Activated T-helper 9 cell treated with anti-CD3 and anti-CD28 coated beads, Interleukin-2, amount 50 U/mL, for 16 hours (primary cell): ENCODE data around the gene B3GNT7.
"Not testable (repeated sequence)": the region's sequence is repeated elsewhere in the genome, so short reads cannot be mapped to it uniquely, and the experiment has no call there.

Experiments
- DNase-seq: peaks from one replicate; pipeline ENCODE4 v3.0.0-alpha.2; 2020; ENCODE audit warnings: low read depth

Gene B3GNT7, protein sequence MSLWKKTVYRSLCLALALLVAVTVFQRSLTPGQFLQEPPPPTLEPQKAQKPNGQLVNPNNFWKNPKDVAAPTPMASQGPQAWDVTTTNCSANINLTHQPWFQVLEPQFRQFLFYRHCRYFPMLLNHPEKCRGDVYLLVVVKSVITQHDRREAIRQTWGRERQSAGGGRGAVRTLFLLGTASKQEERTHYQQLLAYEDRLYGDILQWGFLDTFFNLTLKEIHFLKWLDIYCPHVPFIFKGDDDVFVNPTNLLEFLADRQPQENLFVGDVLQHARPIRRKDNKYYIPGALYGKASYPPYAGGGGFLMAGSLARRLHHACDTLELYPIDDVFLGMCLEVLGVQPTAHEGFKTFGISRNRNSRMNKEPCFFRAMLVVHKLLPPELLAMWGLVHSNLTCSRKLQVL

DNA sequence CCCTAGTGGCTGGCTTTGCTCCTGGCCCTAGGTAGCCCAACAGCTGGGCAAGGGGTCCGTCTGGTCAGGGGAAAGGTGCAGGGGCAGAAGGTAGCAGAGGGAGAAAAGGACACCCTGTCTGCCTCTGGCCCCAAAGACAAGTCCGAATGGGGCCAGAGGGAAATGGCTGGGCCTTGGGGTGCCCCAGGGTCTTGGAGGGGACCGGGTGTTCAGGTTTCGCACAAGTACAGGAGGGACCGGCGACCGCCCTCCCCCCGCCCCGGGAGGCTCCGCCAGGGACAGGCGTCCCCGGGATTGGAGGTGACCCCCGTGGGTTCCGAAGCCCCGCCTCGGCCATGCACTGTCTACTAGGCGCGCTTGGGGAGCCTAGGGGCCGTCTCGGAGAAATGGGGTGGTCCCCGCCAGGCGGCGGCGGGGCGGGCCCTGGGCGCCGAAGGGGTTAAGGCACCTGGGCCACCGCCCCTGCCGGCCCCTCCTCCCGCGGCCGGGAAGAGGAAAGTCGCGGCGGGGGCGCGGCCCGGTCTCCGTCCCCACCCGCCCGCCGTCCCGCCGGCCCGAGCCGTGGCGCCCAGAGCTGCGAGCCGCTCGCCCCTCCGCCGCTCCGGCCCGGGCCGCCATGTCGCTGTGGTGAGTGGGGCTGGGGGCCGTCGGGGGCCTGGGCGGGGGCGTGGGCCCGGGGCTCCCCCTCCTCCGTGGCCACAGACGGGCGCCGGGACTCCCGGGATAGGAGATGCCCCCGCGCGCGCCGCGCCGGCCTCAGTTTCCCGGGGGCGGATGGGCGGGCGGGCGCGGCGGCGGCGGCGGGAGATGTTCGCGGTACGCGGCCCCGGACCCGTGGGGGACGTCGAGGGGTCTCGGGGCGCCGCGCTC is at the start of gene B3GNT7:
B3GNT7 (plus strand) TSS at position 523 of the 870 bp plus-strand sequence; CDS start at position 617, 94 bp downstream.
- DNase-seq = no peak

DNA sequence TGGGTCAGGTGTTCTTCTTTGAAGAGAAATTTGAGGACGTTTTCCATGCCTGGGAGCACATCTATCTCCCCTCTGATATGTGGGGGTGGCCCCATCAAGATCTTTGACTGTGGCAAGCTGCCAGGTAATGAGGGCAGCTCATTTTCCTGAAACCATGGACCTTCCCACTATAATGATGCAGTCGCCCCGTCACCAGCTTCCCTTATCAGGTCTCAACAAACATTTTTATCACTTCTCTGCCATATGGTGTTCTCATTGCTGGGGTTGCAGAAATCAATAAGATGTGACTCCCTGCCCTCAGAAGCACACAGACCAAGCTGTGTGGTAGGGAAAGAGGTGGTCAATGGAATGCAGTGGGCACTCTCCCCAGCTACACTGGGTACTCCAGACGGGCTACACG is 48.4 kb upstream of the B3GNT7 start:
- DNase-seq = no peak

DNA sequence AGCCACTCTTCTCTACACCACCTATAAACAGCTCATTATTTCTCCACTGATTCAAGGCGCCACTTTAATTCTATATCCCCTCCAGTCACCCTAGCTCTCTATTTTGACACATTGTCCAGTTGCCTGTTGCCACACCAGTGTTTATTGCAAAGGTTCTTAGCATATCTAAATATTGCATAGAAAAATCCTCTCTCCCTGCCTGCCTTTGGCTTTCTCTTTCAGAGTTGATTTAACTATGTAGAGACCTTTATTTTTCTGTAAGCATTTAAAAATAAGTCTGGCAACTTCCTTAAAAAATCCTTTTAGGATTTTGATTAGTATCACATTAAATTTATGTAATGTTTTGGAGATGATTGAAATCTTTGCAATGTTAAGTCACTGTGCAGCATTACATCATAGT is 47.9 kb upstream of the B3GNT7 start:
- DNase-seq = no peak

DNA sequence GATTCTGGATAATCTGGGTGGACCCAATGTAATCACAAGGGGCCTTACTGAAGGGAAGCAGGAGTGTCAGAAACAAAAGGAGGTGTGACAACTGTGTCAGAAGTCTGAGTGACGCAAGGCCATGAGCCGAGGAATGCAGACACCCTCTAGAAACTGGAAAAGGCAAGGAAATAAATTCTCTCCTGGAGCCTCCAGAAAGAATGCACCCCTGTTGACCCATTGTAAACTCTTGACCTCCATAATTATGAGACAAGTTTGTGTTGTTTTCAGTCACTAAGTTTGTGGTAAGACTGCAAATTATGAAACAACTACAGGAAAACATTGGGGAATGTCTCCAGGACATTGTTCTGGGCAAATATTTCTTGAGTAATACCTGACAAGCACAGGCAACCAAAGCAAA is 47.3 kb upstream of the B3GNT7 start:
- no peak for DNase-seq

DNA sequence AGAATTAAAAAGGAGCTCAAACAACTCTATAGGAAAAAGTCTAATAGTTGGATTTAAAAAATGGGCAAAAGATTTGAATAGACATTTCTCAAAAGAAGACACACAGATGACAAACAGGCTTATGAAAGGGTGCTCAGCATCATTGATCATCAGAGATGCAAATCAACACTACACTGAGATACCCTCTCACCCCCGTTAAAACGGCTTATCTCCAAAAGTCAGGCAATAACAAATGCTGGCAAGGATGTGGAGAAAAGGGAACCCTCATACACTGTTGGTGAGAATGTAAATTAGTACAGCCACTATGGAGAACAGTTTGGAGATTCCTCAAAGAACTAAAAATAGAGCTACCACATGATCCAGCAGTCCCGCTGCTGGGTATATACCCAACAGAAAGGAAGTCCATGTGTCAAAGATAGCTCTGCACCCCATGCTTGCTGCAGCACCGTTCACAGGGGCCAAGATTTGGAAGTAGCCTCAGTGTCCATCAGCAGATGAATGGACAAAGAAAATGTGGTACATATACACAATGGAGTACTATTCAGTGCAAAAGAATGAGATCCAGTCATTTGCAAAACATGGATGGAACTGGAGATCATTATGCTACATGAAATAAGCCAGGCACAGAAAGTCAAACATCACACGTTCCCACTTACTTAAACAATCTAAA is 46.7 kb upstream of the B3GNT7 start:
- DNase-seq = no peak

DNA sequence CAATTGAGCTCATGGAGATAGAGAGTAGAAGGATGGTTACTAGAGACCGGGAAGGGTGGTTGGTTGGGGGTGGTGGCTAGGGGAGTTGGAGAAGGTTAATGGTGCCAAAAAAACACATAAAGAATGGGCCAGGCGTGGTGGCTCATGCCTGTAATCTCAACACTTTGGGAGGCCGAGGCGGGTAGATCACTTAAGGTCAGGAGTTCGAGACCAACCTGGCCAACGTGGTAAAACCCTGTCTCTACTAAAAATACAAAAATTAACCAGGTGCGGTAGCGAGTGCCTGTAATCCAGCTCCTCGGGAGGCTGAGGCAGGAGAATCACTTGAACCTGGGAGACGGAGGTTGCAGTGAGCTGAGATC is 46.2 kb upstream of the B3GNT7 start:
- DNase-seq = not testable (repeated sequence)

DNA sequence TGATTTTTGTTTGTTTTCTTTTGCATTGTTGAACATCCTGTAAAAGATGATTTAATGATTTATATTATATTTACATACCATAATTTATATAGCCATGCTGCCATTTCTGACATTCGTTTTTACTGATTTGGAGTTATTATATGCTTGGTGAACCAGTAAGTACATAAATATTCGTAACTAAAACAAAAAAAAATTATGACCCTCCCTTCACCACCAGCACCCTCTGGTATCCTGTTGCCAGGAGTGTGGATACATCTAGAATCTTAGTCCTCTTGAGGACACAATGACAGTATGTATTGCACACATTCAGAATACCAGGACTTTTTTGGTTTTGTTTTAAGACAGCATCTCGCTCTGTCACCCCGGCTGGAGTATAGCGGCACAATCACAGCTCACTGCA is 43.9 kb upstream of the B3GNT7 start:
- no peak for DNase-seq

DNA sequence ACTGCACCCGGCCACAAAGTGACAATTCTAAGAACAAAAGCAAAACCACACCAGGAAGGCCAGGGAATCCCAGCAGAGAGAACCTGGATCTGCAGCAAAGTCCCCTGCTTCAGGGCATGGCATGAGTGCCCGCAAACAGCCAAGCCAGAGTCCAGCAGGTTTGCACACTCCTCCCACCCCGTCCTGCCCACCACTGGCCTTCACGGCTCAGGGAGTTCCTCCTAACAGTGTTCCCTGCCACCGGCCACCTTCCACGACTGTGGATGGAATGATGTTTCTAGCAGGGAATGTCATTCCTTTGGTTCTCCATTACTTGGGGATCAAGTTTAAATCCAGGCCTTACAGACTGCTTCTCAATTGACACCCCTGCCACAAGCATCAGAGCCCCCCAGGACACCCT is 42.0 kb upstream of the B3GNT7 start:
- DNase-seq = no peak

DNA sequence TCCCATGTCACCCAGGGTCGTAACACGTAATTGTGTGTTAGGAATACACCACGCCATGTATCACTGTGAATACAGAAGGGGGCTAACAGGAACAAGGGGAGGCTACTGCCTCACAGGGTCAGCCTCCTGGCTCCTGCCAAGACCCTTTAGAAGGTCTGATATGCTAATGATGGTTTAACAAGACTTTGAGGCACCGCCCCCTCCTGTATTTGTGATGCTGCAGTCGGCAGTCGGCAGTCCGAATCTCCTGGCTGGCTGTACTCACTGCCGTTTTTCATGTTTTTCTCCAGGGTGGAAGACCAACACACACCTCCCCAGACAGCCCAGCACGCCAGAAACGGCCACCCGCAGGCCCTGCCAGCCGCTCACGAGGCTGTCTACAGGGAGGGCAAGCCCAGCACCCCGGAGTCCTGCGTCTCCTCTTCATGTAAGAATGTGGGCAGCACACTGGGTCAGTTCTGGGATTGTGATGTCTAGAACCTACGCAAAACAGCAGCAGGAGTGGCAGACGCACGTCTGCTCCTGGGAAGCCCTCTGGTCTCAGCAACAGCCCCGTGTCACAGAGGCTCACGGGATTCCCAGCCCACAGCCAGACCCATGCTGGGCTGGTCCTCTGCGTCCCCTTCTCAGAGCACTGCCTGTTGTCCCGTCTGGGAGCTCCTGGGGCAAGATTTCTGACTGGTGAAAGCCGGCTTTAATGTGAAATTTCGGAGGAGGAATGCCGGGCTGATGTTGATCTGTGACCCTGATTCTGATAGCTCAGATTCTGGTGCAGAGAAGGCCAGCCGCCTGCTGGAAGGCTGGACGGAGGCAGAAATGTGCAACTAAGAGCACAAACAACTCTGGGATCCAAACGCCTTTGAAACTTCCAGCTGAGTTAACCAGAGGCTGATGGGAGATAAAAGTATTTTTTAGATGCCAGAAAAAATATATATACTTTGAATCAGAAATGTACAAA is 39.7 kb upstream of the B3GNT7 start:
- no peak for DNase-seq

DNA sequence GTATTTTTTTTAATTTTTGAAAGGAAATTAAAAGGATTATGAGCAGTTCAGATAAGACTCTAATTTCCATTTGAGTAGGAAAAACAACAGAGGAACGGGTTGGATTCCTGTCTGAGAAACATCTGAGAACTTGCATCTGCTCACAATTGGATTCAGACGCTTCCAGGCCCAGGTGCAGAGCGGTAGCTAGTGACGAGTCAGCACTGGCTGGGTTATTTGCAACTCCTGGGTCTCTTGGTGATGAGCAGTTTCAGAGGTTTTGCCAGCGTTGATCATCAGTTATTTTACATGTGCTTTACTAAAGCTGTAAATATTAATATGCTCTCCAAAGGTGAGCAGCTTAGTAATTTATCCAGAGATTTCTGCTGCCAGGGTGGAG is 39.1 kb upstream of the B3GNT7 start:
- no peak for DNase-seq

DNA sequence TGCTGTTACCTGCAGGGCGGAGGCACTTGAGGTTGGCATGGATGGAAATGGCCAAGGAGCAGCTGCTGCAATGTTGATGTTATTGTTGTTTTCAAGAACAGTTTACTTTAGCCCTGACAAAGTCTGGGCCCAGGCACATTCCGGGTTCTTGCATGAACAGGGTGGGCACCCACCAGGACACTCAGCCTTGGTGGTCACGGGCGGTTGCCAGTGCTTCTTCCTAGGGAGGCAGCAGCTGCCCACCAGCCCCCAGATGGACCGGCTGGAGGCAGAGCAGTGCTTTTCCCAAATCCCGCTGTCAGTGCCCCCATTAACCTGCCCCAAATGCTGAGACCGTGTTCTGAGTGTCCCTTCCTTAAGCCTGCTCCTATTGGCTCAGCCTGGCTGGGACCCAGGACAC is 38.5 kb upstream of the B3GNT7 start:
- DNase-seq = no peak

DNA sequence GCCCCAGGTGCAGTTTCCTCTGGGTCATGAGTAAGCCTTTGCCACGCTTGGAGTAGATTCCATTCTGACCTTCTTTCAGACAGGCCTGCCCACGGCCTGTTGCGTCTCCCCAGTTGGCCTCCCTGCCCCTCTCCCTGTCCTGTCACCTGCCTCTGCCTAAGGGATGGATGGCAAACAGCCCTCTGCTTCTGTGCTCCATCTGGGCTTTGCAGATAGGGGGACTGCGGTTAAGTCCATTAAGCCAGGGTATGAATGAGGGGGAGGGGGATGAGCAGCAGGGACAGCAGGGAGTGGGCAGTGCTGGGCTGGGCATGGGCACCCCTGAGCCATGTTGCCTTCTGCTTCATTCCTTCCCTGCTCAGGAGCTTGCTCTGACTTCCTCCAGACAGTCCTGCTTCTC is 37.6 kb upstream of the B3GNT7 start:
- DNase-seq = no peak

DNA sequence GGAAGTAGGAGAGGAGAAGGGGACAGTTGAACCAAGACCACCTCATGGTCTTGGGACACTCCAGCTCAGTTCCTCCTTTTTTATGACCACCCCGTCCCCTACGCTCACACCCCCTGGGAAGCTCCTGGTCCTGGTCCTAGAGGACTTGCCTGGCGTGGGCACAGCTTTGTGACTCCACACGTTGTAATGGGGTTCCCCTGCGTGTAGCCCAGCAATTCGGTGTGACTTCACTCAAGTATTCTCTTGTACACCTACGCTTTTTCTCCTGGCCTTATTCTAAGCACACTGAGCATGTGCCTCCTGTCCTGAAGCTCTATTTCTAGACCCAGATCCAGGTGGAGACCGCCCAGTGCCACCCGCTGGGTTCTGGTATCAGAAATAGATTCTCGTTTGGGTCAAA is 36.1 kb upstream of the B3GNT7 start:
- DNase-seq = no peak

DNA sequence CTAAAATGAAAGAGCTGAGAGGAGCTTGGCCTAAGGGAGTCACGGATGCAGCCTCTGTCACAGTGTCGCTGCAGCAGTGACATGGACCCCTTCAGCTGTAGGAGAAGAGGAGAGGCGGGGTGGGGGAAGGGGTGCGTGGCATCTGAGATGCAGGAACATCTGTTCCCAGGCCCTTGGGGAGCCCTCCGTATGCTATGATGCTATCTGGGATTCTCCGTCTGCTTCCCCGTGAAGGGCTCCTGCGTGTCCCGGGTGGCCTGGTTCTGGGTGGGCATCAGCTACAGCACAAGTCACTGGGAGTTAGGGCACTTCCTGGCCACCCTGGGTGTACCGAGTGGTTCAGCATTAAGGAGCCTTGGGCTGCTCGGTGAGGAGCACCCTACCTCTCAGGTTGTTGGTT is 35.6 kb upstream of the B3GNT7 start:
- DNase-seq = no peak

DNA sequence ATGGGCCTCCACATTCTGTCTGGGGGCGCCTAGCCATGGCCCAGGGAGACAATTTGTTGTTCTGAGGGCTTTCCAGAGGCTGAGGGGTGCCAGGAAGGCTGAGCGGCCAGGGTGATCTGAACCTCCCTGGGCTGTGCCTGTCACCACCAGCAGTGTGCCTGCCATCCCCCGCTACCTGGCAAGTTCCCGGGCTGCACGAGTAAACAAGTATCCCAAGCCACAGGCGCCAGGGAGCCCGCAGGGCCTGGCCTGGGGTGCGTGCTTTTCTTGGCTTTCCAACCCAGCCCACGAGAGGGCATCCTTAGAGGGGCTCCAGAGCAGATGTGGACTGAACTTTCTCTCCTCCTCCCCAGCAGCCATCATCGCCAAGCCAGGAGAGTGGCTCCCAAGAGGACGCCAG is 35.1 kb upstream of the B3GNT7 start:
- DNase-seq = no peak

DNA sequence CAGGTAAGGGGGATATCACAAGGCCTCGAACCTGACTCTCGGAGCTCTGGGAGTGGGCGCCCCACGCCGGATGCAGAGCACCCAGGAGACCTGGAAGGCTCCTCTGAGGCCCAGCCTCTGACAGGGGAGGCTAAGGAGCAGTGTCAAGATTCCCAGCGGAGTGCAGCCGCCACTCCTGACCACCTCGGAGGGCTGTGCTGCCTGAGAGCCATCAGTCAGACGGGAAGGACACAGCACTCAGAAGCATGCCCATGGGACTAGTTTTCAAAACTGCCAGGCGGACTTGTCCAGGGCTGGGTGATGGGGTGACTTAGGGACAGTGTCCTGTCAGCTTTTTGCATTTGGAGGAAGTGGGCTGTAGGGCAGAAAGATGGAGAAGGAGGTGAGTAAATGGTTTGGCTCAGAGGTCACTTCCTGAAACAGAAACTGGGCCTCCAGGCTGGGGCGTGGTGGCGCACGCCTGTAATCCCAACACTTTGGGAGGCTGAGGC is 34.6 kb upstream of the B3GNT7 start:
- no peak for DNase-seq

DNA sequence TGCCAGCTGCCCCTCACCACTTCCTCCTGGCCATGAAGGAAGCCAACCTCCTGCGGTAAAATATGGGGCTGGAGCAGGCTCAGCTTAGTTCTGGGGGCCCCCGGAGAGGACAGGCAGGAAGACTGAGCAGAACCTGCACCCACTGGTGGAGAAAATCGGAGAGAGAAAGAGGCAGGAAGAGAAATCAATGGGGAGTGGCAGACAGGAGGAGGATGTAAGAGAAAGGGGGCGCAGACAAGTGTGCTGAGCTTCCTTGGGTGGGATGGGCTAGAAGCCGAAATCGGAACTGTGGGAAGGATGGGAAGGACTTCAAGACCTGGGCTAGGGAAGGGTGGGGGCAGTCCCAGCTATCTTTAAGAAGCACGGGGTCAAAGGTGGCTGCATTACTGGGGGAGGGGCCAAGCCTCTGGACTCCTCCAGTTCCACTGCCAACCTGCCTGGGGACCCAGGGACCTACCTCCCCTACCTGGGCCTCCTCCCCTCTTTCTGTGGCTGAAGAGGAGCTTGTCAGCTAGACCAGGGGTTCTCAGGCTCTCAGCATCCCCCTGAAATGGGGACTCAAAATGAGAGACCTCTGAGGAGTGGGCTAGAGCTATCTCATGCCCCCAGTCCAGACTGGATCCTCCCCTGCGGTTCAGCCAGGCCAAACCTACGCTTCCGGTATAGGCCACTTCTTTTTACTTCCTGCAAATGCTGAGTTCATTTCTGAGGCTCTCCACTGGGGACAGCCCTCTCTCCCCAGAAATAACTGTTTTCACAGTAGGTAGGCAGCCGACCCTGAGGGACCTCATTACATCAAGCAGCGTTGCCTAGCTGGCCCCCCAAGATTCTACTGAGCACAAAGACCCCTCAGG is 33.6 kb upstream of the B3GNT7 start:
- no peak for DNase-seq

DNA sequence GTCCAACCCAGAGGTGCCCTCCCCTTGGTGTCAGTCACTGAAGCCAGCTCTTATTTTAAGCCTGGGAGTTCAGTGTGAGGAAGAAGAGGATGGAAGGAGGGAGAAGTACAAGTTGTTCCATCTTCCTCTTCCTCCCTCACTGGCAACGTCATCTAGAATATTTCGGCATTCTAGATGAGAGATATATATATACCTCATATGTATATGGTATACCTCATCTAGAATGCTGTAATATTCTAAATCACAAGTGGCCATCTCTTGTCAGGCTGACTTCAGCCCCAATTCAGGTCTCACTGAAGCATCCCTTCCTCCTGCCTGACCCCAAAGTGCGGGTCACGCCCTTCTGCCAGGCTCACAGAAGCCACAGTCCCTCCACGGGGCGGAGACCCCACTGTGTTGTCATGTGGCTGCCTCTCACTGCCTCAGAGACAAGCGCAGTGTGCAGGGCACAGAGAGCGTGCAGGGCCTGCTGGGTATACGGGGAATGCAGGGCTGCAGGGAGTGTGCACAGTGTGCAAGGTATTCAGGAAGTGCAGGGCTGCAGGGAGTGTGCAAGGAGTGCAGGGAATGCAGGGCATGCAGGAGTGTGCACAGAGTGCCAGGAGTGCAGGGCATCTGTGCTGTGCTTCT is 32.8 kb upstream of the B3GNT7 start:
- no peak for DNase-seq

DNA sequence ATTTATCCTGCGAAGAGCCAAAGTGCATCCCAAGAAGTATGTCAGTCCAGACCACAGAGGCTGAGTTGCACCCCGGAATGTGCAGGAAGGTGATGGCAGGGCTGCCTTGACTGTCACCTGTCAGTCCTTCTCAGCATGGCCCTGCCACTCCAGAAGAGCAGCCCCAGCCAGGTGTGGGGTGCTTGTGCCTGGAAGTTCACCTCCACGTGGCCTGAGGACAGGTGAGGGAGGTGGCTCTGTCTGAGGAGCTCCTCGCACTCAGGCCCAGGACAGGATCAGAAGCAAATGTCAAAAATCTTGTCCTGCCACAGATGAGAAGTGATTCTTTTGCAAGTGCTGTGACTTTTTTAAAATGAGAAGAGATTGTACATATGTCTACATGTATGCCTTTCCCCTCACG is 31.4 kb upstream of the B3GNT7 start:
- no peak for DNase-seq
